Loucy (cell line): ENCODE data around the gene APOLD1.
"Not testable (repeated sequence)": the region's sequence is repeated elsewhere in the genome, so short reads cannot be mapped to it uniquely, and the experiment has no call there.

Experiments
- H2AFZ ChIP-seq: fragments of 200-600 bp; sonication (generic); 2 replicates; pipeline ENCODE4 v1.6.0; 2016; ENCODE audit warnings: antibody characterized with exemption, mild to moderate bottlenecking, low read length, moderate library complexity
- H3F3A ChIP-seq: fragments of 200-600 bp; 2 replicates; pipeline ENCODE4 v1.6.0; 2016; ENCODE audit warnings: antibody characterized with exemption, low read depth, mild to moderate bottlenecking
- H3K27me3 ChIP-seq: fragments of 200-600 bp; sonication (generic); 2 replicates; pipeline ENCODE4 v1.6.1; 2014; ENCODE audit warnings: low read length, mild to moderate bottlenecking; ENCODE audit not compliant: insufficient read depth, poor library complexity, severe bottlenecking
- H3K36me3 ChIP-seq: fragments of 200-600 bp; sonication (generic); 2 replicates; pipeline ENCODE4 v1.6.1; 2016; ENCODE audit warnings: low read length; ENCODE audit not compliant: insufficient read depth
- H3K4me1 ChIP-seq: fragments of 200-600 bp; sonication (generic); 2 replicates; pipeline ENCODE4 v1.5.1; 2014; ENCODE audit warnings: low read length, mild to moderate bottlenecking; ENCODE audit not compliant: insufficient read depth, poor library complexity, severe bottlenecking
- H3K4me2 ChIP-seq: fragments of 200-600 bp; sonication (generic); 2 replicates; pipeline ENCODE4 v1.6.0; 2014; ENCODE audit warnings: antibody characterized with exemption, low read length, low read depth, mild to moderate bottlenecking; ENCODE audit not compliant: poor library complexity, severe bottlenecking
- H3K4me3 ChIP-seq: fragments of 200-600 bp; sonication (generic); 2 replicates; pipeline ENCODE4 v1.5.1; 2014; ENCODE audit warnings: low read length, mild to moderate bottlenecking, mixed read lengths; ENCODE audit not compliant: poor library complexity, severe bottlenecking
- H3K79me2 ChIP-seq: fragments of 200-600 bp; sonication (generic); 2 replicates; pipeline ENCODE4 v1.6.1; 2014; ENCODE audit warnings: low read length; ENCODE audit not compliant: insufficient read depth
- H3K9ac ChIP-seq: fragments of 200-600 bp; sonication (generic); 2 replicates; pipeline ENCODE4 v1.6.0; 2014; ENCODE audit warnings: mild to moderate bottlenecking, low read depth, low read length, moderate library complexity; ENCODE audit not compliant: poor library complexity, severe bottlenecking
- H3K9me2 ChIP-seq: fragments of 200-600 bp; sonication (generic); replicated peaks from 2 replicates; pipeline ENCODE4 v1.6.1; 2016; ENCODE audit warnings: low read depth, low read length, mixed read lengths
- H3K9me3 ChIP-seq: fragments of 200-600 bp; sonication (generic); 2 replicates; pipeline ENCODE4 v1.6.1; 2014; ENCODE audit warnings: mild to moderate bottlenecking, antibody characterized with exemption, low read length, low read depth; ENCODE audit not compliant: insufficient read depth
- H4K20me1 ChIP-seq: fragments of 200-600 bp; sonication (generic); 2 replicates; pipeline ENCODE4 v1.6.0; 2014; ENCODE audit warnings: antibody characterized with exemption, low read length, mild to moderate bottlenecking; ENCODE audit not compliant: insufficient read depth, poor library complexity, severe bottlenecking
- CTCF ChIP-seq: fragments of 200-600 bp; sonication (generic); conservative IDR thresholded peaks from 2 replicates; pipeline ENCODE4 v1.5.1; 2014; ENCODE audit warnings: mild to moderate bottlenecking, antibody characterized with exemption, low read length
- EZH2phosphoT487 ChIP-seq: fragments of 200-600 bp; IDR thresholded peaks from 2 replicates; pipeline ENCODE4 v1.6.1; 2018; ENCODE audit warnings: antibody characterized with exemption, mild to moderate bottlenecking, moderate library complexity, borderline replicate concordance

The APOLD1 gene

GRCh38 chr12:12839003-12839395 lies 53.5 kb downstream of the APOLD1 start:
- H3K27me3 ChIP-seq: no peaks in the 10 kb centered on the region
- TF ChIP-seq CTCF (no peak), EZH2phosphoT487 (no peak)
- no peak overlapping the region for H2AFZ ChIP-seq
- H4K20me1 ChIP-seq: no peaks in the 10 kb centered on the region
- H3K9me2 ChIP-seq: no peaks in the 10 kb centered on the region
- H3K4me2 ChIP-seq: no peak overlapping the region
- H3F3A ChIP-seq: peaks cover 5% of the 10 kb centered on the region; the same call in 1 of the 2 replicates
- H3K79me2 ChIP-seq: no peaks in the 10 kb centered on the region
- no peak overlapping the region for H3K9ac ChIP-seq
- no peaks in the 10 kb centered on the region for H3K36me3 ChIP-seq
- H3K4me1 ChIP-seq: peaks cover 5% of the 10 kb centered on the region
- no peak overlapping the region for H3K4me3 ChIP-seq
- H3K9me3 ChIP-seq: no peaks in the 10 kb centered on the region

- H3K9me3 ChIP-seq, H3K4me1 ChIP-seq, H3K9me2 ChIP-seq, H4K20me1 ChIP-seq, H3F3A ChIP-seq, H3K4me3 ChIP-seq, H3K9ac ChIP-seq, H3K36me3 ChIP-seq, H3K4me2 ChIP-seq, H3K27me3 ChIP-seq, H2AFZ ChIP-seq, H3K79me2 ChIP-seq: not testable (repeated sequence)
Observed at GRCh38 chr12:12839439-12839838, 54.0 kb downstream of the APOLD1 start.

- Histone ChIP-seq H3K4me1 (peaks cover 5% of the 10 kb centered on the region), H4K20me1 (no peaks in the 10 kb centered on the region), H3K9me2 (no peaks in the 10 kb centered on the region), H3K9ac (no peak overlapping the region), H3K9me3 (no peaks in the 10 kb centered on the region), H3K4me3 (no peak overlapping the region), H3K27me3 (no peaks in the 10 kb centered on the region), H3F3A (peaks cover 3% of the 10 kb centered on the region; the same call in 1 of the 2 replicates), H3K79me2 (no peaks in the 10 kb centered on the region), H3K4me2 (peak overlapping the region; percentile 3), H2AFZ (no peak overlapping the region), H3K36me3 (no peaks in the 10 kb centered on the region)
- TF ChIP-seq EZH2phosphoT487: no peak
- TF ChIP-seq CTCF: no peak
Observed at GRCh38 chr12:12839873-12840579, 54.6 kb downstream of the APOLD1 start.

GRCh38 chr12:12840580-12840899 lies 55.1 kb downstream of the APOLD1 start:
- H3K79me2 ChIP-seq: no peaks in the 10 kb centered on the region
- H3F3A ChIP-seq: no peaks in the 10 kb centered on the region
- H2AFZ ChIP-seq: no peak overlapping the region
- H4K20me1 ChIP-seq: no peaks in the 10 kb centered on the region
- H3K4me2 ChIP-seq: no peak overlapping the region
- H3K9me3 ChIP-seq: no peaks in the 10 kb centered on the region
- no peaks in the 10 kb centered on the region for H3K36me3 ChIP-seq
- H3K9me2 ChIP-seq: no peaks in the 10 kb centered on the region
- no peak for TF ChIP-seq CTCF
- no peak for TF ChIP-seq EZH2phosphoT487
- H3K4me1 ChIP-seq: peaks cover 5% of the 10 kb centered on the region
- no peak overlapping the region for H3K4me3 ChIP-seq
- no peak overlapping the region for H3K9ac ChIP-seq
- no peaks in the 10 kb centered on the region for H3K27me3 ChIP-seq
